Activated CD4-positive, alpha-beta T cell treated with anti-CD3 and anti-CD28 coated beads, Interleukin-2, amount 50 U/mL, for 16 hours (primary cell): ENCODE measurements around the gene PARS2.

Source experiments
- DNase-seq: peaks from one replicate; pipeline ENCODE4 v3.0.0-alpha.2; 2020

Gene PARS2

GRCh38 chr1:54764133-54764921 is at the start of gene PARS2:
PARS2 (minus strand) TSS chr1:54764523; CDS start chr1:54759161, 5,362 bp downstream.
- DNase-seq = peak; percentile 98

GRCh38 chr1:54814126-54814498 is 49.8 kb upstream of the PARS2 start:
- DNase-seq = no peak

- no peak for DNase-seq
Observed at GRCh38 chr1:54813485-54814125, 49.3 kb upstream of the PARS2 start.

- DNase-seq = no peak
Observed at GRCh38 chr1:54812801-54813484, 48.6 kb upstream of the PARS2 start.

GRCh38 chr1:54811739-54812655 is 47.7 kb upstream of the PARS2 start:
- DNase-seq = no peak

- DNase-seq = no peak
Observed at GRCh38 chr1:54811066-54811465, 46.7 kb upstream of the PARS2 start.

- DNase-seq = peak; percentile 72
Observed at GRCh38 chr1:54810153-54810942, 46.0 kb upstream of the PARS2 start.

- DNase-seq = no peak
Observed at GRCh38 chr1:54809496-54810074, 45.3 kb upstream of the PARS2 start.

- DNase-seq = no peak
Observed at GRCh38 chr1:54808443-54809207, 44.3 kb upstream of the PARS2 start.

GRCh38 chr1:54807756-54808155 is 43.4 kb upstream of the PARS2 start:
- no peak for DNase-seq

GRCh38 chr1:54806931-54807611 is 42.7 kb upstream of the PARS2 start:
- DNase-seq = peak; percentile 56

GRCh38 chr1:54805981-54806381 is 41.7 kb upstream of the PARS2 start:
- DNase-seq = no peak

- DNase-seq = no peak
Observed at GRCh38 chr1:54805466-54805865, 41.1 kb upstream of the PARS2 start.

GRCh38 chr1:54804471-54805132 is 40.3 kb upstream of the PARS2 start:
- DNase-seq = peak; percentile 64

GRCh38 chr1:54803761-54804470 is 39.6 kb upstream of the PARS2 start:
- peak; percentile 54 for DNase-seq

- peak; percentile 78 for DNase-seq
Observed at GRCh38 chr1:54800899-54801759, 36.8 kb upstream of the PARS2 start, which contains the start of gene TTC22. TTC22 (minus strand) TSS chr1:54801323; CDS start chr1:54801163, 160 bp downstream.

- no peak for DNase-seq
Observed at GRCh38 chr1:54800041-54800898, 35.9 kb upstream of the PARS2 start.
